HG03060 (cell line): ENCODE data around the gene NAALADL2.
A peak's percentile ranks its signal among the peaks of the same experiment; 100 is the strongest.
"Not testable (repeated sequence)": the region's sequence is repeated elsewhere in the genome, so short reads cannot be mapped to it uniquely, and the experiment has no call there.

Source experiments
- ATAC-seq: cut with Tn5 transposase; IDR thresholded peaks from one replicate; pipeline ENCODE4 v1.9.1; 2021; ENCODE audit warnings: low read depth, moderate number of reproducible peaks; ENCODE audit not compliant: unreplicated experiment

The NAALADL2 gene

GRCh38 chr3:175118382-175118941 lies 259.3 kb downstream of the NAALADL2 start:
- ATAC-seq = no peak

GRCh38 chr3:175121225-175121624 lies 262.1 kb downstream of the NAALADL2 start:
- ATAC-seq = no peak

- ATAC-seq = no peak
Measured at GRCh38 chr3:175127075-175127662, 268.0 kb downstream of the NAALADL2 start.

- ATAC-seq = no peak
Measured at GRCh38 chr3:175129126-175129525, 270.0 kb downstream of the NAALADL2 start.

GRCh38 chr3:175129571-175129970 lies 270.4 kb downstream of the NAALADL2 start:
- no peak for ATAC-seq

GRCh38 chr3:175131866-175132265 lies 272.7 kb downstream of the NAALADL2 start:
- ATAC-seq = not testable (repeated sequence)

- ATAC-seq = not testable (repeated sequence)
Measured at GRCh38 chr3:175132706-175133105, 273.6 kb downstream of the NAALADL2 start.

GRCh38 chr3:175144368-175144767 lies 285.2 kb downstream of the NAALADL2 start:
- no peak for ATAC-seq

GRCh38 chr3:175146258-175146657 lies 287.1 kb downstream of the NAALADL2 start:
- ATAC-seq = no peak

GRCh38 chr3:175149675-175150074 lies 290.5 kb downstream of the NAALADL2 start:
- peak; percentile 77 for ATAC-seq

- no peak for ATAC-seq
Measured at GRCh38 chr3:175150812-175151401, 291.8 kb downstream of the NAALADL2 start.

- no peak for ATAC-seq
Measured at GRCh38 chr3:175153595-175153994, 294.5 kb downstream of the NAALADL2 start.

- no peak for ATAC-seq
Measured at GRCh38 chr3:175155172-175155571, 296.0 kb downstream of the NAALADL2 start.

GRCh38 chr3:175159202-175159601 lies 300.1 kb downstream of the NAALADL2 start:
- ATAC-seq = no peak

GRCh38 chr3:175161291-175161690 lies 302.2 kb downstream of the NAALADL2 start:
- ATAC-seq = no peak

- no peak for ATAC-seq
Measured at GRCh38 chr3:175163686-175164085, 304.6 kb downstream of the NAALADL2 start.

- not testable (repeated sequence) for ATAC-seq
Measured at GRCh38 chr3:175173117-175173516, 314.0 kb downstream of the NAALADL2 start.

- no peak for ATAC-seq
Measured at GRCh38 chr3:175176556-175176955, 317.4 kb downstream of the NAALADL2 start.

GRCh38 chr3:175179055-175179454 lies 319.9 kb downstream of the NAALADL2 start:
- ATAC-seq = no peak

GRCh38 chr3:175184392-175184791 lies 325.3 kb downstream of the NAALADL2 start:
- no peak for ATAC-seq

GRCh38 chr3:175185903-175186302 lies 326.8 kb downstream of the NAALADL2 start:
- ATAC-seq = no peak

GRCh38 chr3:175186511-175186910 lies 327.4 kb downstream of the NAALADL2 start:
- ATAC-seq = no peak
